Activated naive CD4-positive, alpha-beta T cell treated with anti-CD3 and anti-CD28 coated beads, Interleukin-2, amount 10 ng/mL, durations not matched to agents 7 days and 5 days (primary cell): ENCODE measurements around the gene ATP11B.
"Not testable (repeated sequence)": the region's sequence is repeated elsewhere in the genome, so short reads cannot be mapped to it uniquely, and the experiment has no call there.

Experiments used
- CTCF ChIA-PET: fragments of 350-600 bp; sonication (Branson Sonifier 250); formaldehyde crosslinking; loops from one replicate; lab custom pipeline; 2021; ENCODE audit warnings: antibody characterized with exemption; lab: Charles Lee
- DNase-seq: peaks from one replicate; pipeline ENCODE4 v3.0.0-alpha.2; 2020
- H3K27ac Mint-ChIP-seq: one replicate; pipeline ENCODE4 v1.8.0; 2021; ENCODE audit warnings: mild to moderate bottlenecking, moderate library complexity, mixed read lengths
- H3K27me3 Mint-ChIP-seq: one replicate; pipeline ENCODE4 v1.8.0; 2021; ENCODE audit warnings: mild to moderate bottlenecking, mixed read lengths
- H3K36me3 Mint-ChIP-seq: one replicate; pipeline ENCODE4 v1.8.0; 2021; ENCODE audit warnings: mixed read lengths
- H3K4me1 Mint-ChIP-seq: one replicate; pipeline ENCODE4 v1.8.0; 2021; ENCODE audit warnings: mixed read lengths
- H3K4me3 Mint-ChIP-seq: one replicate; pipeline ENCODE4 v1.8.0; 2021; ENCODE audit warnings: mild to moderate bottlenecking, moderate library complexity, mixed read lengths
- H3K9me3 Mint-ChIP-seq: one replicate; pipeline ENCODE4 v1.8.0; 2021; ENCODE audit warnings: mixed read lengths

The ATP11B gene

GRCh38 chr3:182807061-182807460, 13.8 kb downstream of the ATP11B start:
- no peaks in the 10 kb centered on the region for H3K9me3 Mint-ChIP-seq
- H3K4me1 Mint-ChIP-seq, result peaks cover 24% of the 10 kb centered on the region
- H3K36me3 Mint-ChIP-seq, result peaks cover 13% of the 10 kb centered on the region
- no peak for DNase-seq
- no peak overlapping the region for H3K27ac Mint-ChIP-seq
- CTCF ChIA-PET, result no interaction called here
- no peaks in the 10 kb centered on the region for H3K27me3 Mint-ChIP-seq
- H3K4me3 Mint-ChIP-seq, result no peak overlapping the region

DNA sequence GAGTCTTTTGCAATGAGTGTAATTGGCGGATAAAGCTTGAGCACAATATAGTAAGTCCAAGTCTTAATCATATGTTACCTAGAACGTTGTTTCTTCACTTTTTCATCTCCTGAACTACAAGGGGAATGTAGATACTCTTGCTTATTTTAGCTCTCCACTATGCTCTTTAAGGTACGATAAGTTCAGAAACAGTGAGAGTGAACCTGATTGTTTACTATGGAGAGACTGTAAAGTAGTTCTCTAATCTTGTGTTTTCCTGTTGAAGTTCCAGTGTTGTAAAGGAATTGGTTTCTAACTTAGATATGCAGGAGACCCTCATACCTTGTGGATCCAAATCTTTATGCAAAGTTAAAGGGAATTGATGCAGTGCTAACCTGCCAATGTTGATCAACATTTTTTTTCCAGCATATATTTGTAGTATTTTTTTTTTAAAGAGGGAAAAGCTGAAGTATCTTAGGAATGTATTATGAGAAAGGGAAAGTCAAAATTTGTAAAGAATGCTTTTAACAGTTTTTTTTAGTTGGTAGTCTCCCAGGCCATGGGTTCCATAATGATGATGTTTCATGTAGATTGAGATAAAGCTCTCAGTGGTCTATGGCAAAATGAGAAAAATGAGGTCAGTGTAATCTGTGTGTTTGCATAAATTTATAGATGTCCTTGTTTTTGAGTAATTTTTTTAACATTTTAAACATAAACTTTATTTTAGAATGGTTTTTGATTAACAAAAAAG, 14.9 kb downstream of the ATP11B start:
- H3K4me1 Mint-ChIP-seq, result peaks cover 19% of the 10 kb centered on the region
- H3K36me3 Mint-ChIP-seq, result peaks cover 12% of the 10 kb centered on the region
- H3K27me3 Mint-ChIP-seq, result no peaks in the 10 kb centered on the region
- no peaks in the 10 kb centered on the region for H3K9me3 Mint-ChIP-seq
- DNase-seq, result no peak
- no peak overlapping the region for H3K4me3 Mint-ChIP-seq
- CTCF ChIA-PET, result no interaction called here
- H3K27ac Mint-ChIP-seq, result no peak overlapping the region

GRCh38 chr3:182809531-182809930, 16.2 kb downstream of the ATP11B start:
- no peak for DNase-seq

DNA sequence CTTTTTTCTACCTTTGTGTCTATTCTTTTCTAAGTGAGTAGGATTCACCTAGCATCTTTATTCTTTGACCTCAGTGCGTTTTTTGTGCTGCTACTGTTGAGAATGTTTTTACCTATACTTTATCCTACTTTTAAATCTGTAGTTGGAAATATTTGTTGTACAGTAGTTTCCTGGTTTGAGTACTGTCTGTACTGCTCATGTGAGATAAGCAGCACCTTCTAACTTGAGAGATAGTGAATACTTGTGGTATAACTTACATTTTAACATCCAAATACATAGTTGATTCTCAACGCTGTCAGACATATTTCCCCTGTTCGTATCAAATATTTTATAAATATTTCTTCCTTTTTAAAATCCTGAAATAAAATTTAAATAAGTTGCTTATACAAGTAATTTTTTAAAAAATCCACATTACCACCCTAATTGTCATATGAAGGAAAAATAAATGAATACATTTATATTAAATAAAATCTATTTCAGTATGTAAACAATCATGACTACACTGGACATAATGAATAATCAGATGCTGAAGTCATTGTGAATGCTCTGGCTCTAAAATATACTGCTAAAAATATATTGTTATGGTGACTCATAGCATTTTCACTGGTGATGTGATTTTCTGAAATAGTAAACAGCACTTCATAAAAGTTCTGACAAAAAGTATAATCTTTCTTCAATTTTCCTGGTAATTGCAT, 17.4 kb downstream of the ATP11B start:
- CTCF ChIA-PET, result no interaction called here
- Mint-ChIP-seq H3K9me3 (no peaks in the 10 kb centered on the region), H3K4me3 (no peak overlapping the region), H3K27me3 (no peaks in the 10 kb centered on the region), H3K36me3 (peaks cover 9% of the 10 kb centered on the region), H3K27ac (no peak overlapping the region), H3K4me1 (peaks cover 14% of the 10 kb centered on the region)
- DNase-seq, result no peak

More at GRCh38 chr3:182809531-182809930, 16.2 kb downstream of the ATP11B start:
- Mint-ChIP-seq H3K36me3 (peaks cover 11% of the 10 kb centered on the region), H3K27ac (no peak overlapping the region), H3K4me3 (no peak overlapping the region), H3K9me3 (no peaks in the 10 kb centered on the region), H3K4me1 (peaks cover 18% of the 10 kb centered on the region), H3K27me3 (no peaks in the 10 kb centered on the region)
- CTCF ChIA-PET, result no interaction called here

DNA sequence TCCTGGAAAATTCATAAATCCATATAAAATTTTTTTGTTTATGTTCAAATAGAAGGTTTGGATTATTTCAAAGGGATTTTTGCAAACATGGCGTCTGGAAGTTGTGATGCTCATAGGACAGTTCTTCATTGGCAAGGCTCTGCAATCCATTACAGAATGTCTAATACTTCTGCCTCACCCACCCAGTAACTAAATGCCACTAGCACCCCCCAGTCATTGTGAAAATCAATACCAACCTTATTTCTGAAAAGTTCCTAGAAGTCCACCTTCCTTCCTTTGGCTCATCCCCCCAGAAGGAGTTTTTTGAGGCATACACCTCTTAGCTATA, 17.9 kb downstream of the ATP11B start:
- DNase-seq, result no peak
- no peak overlapping the region for H3K27ac Mint-ChIP-seq
- CTCF ChIA-PET, result no interaction called here
- no peaks in the 10 kb centered on the region for H3K27me3 Mint-ChIP-seq
- H3K4me3 Mint-ChIP-seq, result no peak overlapping the region
- H3K36me3 Mint-ChIP-seq, result peaks cover 9% of the 10 kb centered on the region
- H3K9me3 Mint-ChIP-seq, result no peaks in the 10 kb centered on the region
- peaks cover 17% of the 10 kb centered on the region for H3K4me1 Mint-ChIP-seq

- no peaks in the 10 kb centered on the region for H3K9me3 Mint-ChIP-seq
- no peaks in the 10 kb centered on the region for H3K27me3 Mint-ChIP-seq
- no peak for DNase-seq
- no peak overlapping the region for H3K4me3 Mint-ChIP-seq
- H3K36me3 Mint-ChIP-seq, result peaks cover 7% of the 10 kb centered on the region
- peaks cover 15% of the 10 kb centered on the region for H3K4me1 Mint-ChIP-seq
- CTCF ChIA-PET, result no interaction called here
- no peak overlapping the region for H3K27ac Mint-ChIP-seq
These were observed 18.8 kb downstream of the ATP11B start for GRCh38 chr3:182812123-182812522.

GRCh38 chr3:182814419-182815062, 21.2 kb downstream of the ATP11B start:
- Mint-ChIP-seq H3K4me3 (no peak overlapping the region), H3K27me3 (no peaks in the 10 kb centered on the region)

DNA sequence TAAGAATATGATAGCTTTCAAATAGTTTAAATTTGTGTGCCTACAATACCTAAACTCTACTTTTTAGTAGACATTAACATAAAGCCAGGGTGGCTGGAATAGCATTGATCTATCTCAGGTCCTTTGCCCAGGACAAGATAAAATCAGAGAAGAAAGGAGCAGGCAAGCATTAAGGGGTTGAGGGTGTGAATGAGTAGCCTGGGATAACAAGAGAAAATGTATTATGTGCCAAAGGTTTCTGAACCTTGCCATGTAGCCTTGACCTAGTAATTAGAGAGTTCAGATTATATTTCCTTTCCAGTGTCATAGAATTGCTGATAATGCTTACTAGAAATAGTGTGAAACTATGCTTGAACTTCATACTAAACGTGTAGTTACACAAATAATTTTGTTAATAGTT, 22.9 kb downstream of the ATP11B start:
- no peak for DNase-seq
- Mint-ChIP-seq H3K27me3 (no peaks in the 10 kb centered on the region), H3K36me3 (peaks cover 10% of the 10 kb centered on the region), H3K27ac (no peak overlapping the region), H3K4me1 (peaks cover 13% of the 10 kb centered on the region), H3K4me3 (no peak overlapping the region), H3K9me3 (no peaks in the 10 kb centered on the region)
- CTCF ChIA-PET, result interaction anchor here (0.6 to 1.5 kb wide), 2 partner anchors 99 to 112 kb away, joined by 3 to 4 read pairs; no protein-coding TSS in a partner anchor

More at GRCh38 chr3:182814419-182815062, 21.2 kb downstream of the ATP11B start:
- Mint-ChIP-seq H3K4me1 (peaks cover 13% of the 10 kb centered on the region), H3K27ac (no peak overlapping the region), H3K9me3 (no peaks in the 10 kb centered on the region), H3K36me3 (peaks cover 7% of the 10 kb centered on the region)
- DNase-seq, result no peak
- CTCF ChIA-PET, result interaction anchor here (1.5 kb wide), 1 partner anchor 98 kb away, joined by 4 read pairs; no protein-coding TSS in a partner anchor

DNA sequence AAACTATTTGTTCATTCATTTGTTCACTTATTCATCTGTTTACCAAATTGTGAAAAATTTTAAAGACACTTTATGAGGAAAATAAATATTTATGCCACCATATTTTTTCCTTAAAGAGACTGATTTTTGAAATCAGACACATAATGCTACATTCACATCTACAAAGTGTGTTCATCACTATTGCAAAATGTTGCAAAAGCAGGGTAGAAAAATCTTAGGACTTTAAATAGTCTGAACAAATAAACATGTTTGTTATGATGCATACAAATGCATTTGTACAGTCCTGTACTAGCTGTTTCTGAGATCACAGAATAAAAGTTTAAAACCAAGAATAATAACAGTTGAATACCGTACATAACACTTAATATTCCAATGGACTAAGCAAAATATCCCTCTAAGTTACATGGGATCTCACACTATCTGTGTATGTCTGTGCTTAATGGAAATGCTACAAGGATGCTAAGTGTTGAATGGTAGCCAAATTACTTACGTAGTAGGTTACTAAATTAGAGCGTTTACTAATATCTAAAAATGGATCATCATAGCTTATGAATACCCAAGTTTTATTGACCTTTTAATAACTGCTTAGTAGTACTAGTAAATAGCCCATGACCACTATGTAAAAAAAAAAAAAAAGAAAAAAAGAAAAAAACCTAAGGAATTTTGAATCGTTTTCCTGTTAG, 25.1 kb downstream of the ATP11B start:
- Mint-ChIP-seq H3K9me3 (peaks cover 2% of the 10 kb centered on the region), H3K4me3 (no peak overlapping the region), H3K36me3 (peaks cover 28% of the 10 kb centered on the region), H3K27ac (no peak overlapping the region), H3K27me3 (no peaks in the 10 kb centered on the region), H3K4me1 (peaks cover 11% of the 10 kb centered on the region)
- CTCF ChIA-PET, result no interaction called here
- no peak for DNase-seq

DNA sequence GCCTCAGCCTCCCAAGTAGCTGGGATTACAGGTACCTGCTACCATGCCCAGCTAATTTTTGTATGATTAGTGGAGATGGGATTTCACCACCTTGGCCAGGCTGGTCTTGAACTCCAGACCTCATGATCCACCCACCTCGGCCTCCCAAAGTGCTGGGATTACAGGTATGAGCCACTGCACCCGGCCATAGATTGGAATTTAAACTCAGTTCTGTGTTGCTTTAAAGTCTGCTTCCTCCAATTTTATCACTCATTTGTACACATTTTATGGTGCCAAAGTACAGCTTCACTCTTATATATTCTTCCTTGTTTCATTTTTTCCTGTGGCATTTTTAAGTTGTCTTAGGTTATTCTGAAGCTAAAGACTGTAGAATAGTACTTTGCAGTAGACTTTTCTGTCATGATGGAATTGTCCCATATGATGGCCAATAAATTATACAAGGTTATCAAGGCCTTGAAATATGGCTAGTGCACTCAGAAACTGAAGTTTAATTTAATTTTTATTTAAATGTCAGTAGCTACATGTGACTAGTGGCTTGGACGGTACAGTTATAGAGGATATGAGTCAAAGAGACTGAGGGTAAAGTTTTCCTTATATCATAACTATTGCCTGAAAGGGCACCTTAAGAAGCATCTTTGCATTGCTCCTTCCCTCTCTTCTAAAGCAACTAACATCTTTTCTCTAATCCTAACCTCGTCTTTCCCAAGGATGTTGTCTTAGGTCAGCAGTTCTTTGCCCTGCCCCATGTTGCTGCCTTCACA, 28.1 kb downstream of the ATP11B start:
- Mint-ChIP-seq H3K36me3 (peaks cover 48% of the 10 kb centered on the region), H3K4me3 (no peak overlapping the region), H3K9me3 (peaks cover 2% of the 10 kb centered on the region), H3K27ac (no peak overlapping the region), H3K4me1 (peaks cover 10% of the 10 kb centered on the region), H3K27me3 (no peaks in the 10 kb centered on the region)
- DNase-seq, result no peak
- CTCF ChIA-PET, result no interaction called here

DNA sequence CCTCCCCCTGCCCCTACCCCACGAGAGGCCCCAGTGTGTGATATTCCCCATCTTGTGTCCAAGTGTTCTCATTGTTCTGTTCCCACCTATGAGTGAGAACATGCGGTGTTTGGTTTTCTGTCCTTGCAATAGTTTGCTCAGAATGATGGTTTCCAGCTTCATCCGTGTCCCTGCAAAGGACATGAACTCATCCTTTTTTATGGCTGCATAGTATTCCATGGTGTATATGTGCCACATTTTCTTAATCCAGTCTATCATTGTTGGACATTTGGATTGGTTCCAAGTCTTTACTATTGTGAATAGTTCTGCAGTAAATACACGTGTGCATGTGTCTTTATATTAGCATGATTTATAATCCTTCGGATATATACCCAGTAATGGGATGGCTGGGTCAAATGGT, 29.0 kb downstream of the ATP11B start:
- CTCF ChIA-PET, H3K4me3 Mint-ChIP-seq, DNase-seq, H3K9me3 Mint-ChIP-seq, H3K27ac Mint-ChIP-seq, H3K27me3 Mint-ChIP-seq: not testable (repeated sequence)
- H3K36me3 Mint-ChIP-seq, result peaks cover 51% of the 10 kb centered on the region
- H3K4me1 Mint-ChIP-seq, result peaks cover 11% of the 10 kb centered on the region

DNA sequence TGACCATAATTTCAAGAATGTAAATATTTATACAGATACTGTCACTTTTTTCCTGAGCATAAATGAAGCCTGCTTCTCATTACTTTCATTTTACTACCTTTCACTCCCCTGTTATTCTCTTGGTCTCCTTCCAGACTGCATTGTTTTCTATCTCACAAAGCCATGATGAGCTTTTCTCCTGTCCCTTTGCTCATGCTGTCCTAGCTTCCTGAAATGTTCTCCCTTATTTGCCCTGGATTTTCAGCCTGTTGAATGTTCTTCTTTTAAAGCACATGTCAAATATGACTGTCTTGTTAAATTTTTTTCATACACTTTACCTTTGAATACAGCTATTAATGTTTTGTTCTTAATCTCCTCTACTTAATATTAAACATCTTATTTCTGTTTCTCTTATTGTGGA, 31.7 kb downstream of the ATP11B start:
- Mint-ChIP-seq H3K4me3 (no peak overlapping the region), H3K36me3 (peaks cover 56% of the 10 kb centered on the region), H3K4me1 (peaks cover 6% of the 10 kb centered on the region), H3K27me3 (no peaks in the 10 kb centered on the region), H3K9me3 (peaks cover 2% of the 10 kb centered on the region), H3K27ac (no peak overlapping the region)
- CTCF ChIA-PET, result no interaction called here
- no peak for DNase-seq

- no peaks in the 10 kb centered on the region for H3K27me3 Mint-ChIP-seq
- no peak overlapping the region for H3K4me3 Mint-ChIP-seq
- peaks cover 46% of the 10 kb centered on the region for H3K36me3 Mint-ChIP-seq
- peaks cover 18% of the 10 kb centered on the region for H3K4me1 Mint-ChIP-seq
- DNase-seq, result no peak
- CTCF ChIA-PET, result interaction anchor here (1.3 kb wide), 1 partner anchor 116 kb away, joined by 3 read pairs; no protein-coding TSS in a partner anchor
- H3K27ac Mint-ChIP-seq, result no peak overlapping the region
- no peaks in the 10 kb centered on the region for H3K9me3 Mint-ChIP-seq
These were observed 36.6 kb downstream of the ATP11B start for GRCh38 chr3:182829761-182830405.
